Measurements from ENCODE around the gene PRKAR2A. TPM values are rescaled to one million over a fixed set of nuclear protein-coding genes. Genes with fewer than 3 reads are reported as not detected.

The PRKAR2A gene
- total and polyA plus RNA-seq, 10 of the 15 experiments (the other 5 are each of a cell fraction or from before 2014, with no cell fraction given): 9.8 to 46.2 (median 13.2) TPM

- TF ChIP-seq RFX5 (IDR thresholded peaks at IDR 0.05; ENCODE audit: low read depth, low read length): no peak
- no peak for TF ChIP-seq FOXM1 (IDR thresholded peaks at IDR 0.05; ENCODE audit: low read depth, low read length)
- TF ChIP-seq SMAD1 (IDR thresholded peaks at IDR 0.05; ENCODE audit: low read depth, partially characterized antibody): no peak
- no peak for TF ChIP-seq HCFC1 (IDR thresholded peaks at IDR 0.05; ENCODE audit: low read length)
- TF ChIP-seq, protein P1, sequence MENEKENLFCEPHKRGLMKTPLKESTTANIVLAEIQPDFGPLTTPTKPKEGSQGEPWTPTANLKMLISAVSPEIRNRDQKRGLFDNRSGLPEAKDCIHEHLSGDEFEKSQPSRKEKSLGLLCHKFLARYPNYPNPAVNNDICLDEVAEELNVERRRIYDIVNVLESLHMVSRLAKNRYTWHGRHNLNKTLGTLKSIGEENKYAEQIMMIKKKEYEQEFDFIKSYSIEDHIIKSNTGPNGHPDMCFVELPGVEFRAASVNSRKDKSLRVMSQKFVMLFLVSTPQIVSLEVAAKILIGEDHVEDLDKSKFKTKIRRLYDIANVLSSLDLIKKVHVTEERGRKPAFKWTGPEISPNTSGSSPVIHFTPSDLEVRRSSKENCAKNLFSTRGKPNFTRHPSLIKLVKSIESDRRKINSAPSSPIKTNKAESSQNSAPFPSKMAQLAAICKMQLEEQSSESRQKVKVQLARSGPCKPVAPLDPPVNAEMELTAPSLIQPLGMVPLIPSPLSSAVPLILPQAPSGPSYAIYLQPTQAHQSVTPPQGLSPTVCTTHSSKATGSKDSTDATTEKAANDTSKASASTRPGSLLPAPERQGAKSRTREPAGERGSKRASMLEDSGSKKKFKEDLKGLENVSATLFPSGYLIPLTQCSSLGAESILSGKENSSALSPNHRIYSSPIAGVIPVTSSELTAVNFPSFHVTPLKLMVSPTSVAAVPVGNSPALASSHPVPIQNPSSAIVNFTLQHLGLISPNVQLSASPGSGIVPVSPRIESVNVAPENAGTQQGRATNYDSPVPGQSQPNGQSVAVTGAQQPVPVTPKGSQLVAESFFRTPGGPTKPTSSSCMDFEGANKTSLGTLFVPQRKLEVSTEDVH (IDR thresholded peaks at IDR 0.05; ENCODE audit: low read depth, partially characterized antibody): no peak
- no peak for TF ChIP-seq RUNX3 (IDR thresholded peaks at IDR 0.05; ENCODE audit: low read length)
- TF ChIP-seq SPI1 (IDR thresholded peaks at IDR 0.05; ENCODE audit: borderline replicate concordance, insufficient read depth, low read depth, low read length): no peak
- no peak for TF ChIP-seq RB1 (IDR thresholded peaks at IDR 0.05; ENCODE audit: borderline replicate concordance)
- TF ChIP-seq SMC3 (IDR thresholded peaks at IDR 0.05; ENCODE audit: borderline replicate concordance, low read length): no peak
Measured at GRCh38 chr3:48891606-48892005, 43.9 kb upstream of the PRKAR2A start (continued).

DNA sequence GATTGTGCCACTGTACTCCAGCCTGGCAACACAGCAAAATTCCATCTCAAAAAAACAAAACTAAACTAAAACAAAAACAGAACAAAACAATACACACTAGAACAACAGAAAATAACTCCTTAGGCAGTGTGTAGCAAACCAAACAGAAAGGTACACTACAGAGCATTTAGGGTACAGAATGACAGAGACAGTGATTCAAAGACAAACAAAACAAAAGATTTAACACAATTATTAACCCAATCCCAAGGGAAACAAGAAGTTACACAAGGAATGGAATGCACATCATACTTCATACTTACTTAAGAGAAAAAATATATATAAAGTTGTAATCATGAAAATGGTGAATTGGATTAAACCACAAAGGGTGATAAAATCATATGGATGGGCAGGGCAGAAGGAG is 38.1 kb upstream of the PRKAR2A start:
- no peak for FAIRE-seq
- no peak overlapping the region for H3K4me3 ChIP-seq
- no peak overlapping the region for H3K4me2 ChIP-seq (ENCODE audit: control insufficient read depth, insufficient read depth)
- intact Hi-C loops (cut with micrococcal nuclease; ENCODE audit: unreplicated experiment) (no loop called here), in situ Hi-C loops (cut with MboI) (no loop called here)
- RAD21 ChIA-PET (ENCODE audit: unreplicated experiment): no interaction called here
- H3K27me3 ChIP-seq (replicated peaks in 1 of 2; ENCODE audit: control insufficient read depth in 2 of 2, insufficient read depth in 2 of 2, low read length in 1 of 2): no peaks in the 10 kb centered on the region
- H4K20me1 ChIP-seq (ENCODE audit: control insufficient read depth, insufficient read depth): no peaks in the 10 kb centered on the region
- no peak overlapping the region for H3K9ac ChIP-seq (ENCODE audit: control insufficient read depth, insufficient read depth, low read length)
- no peak overlapping the region for H3K27ac ChIP-seq (ENCODE audit: control insufficient read depth, insufficient read depth)
- POLR2A ChIA-PET: no interaction called here
- no peak for ATAC-seq
- no peaks in the 10 kb centered on the region for H3K79me2 ChIP-seq (ENCODE audit: control insufficient read depth, insufficient read depth, low read length)
- no peaks in the 10 kb centered on the region for H3K9me3 ChIP-seq (replicated peaks; ENCODE audit: control insufficient read depth, insufficient read depth, low read length)
- SMC1A ChIA-PET (ENCODE audit: uncharacterized antibody, unreplicated experiment): interaction anchor here (1.2 kb wide), 1 partner anchor 34 kb away, joined by 3 read pairs; no protein-coding TSS in a partner anchor
- H3K36me3 ChIP-seq (ENCODE audit: control insufficient read depth in 2 of 2, insufficient read depth in 2 of 2, low read length in 1 of 2): no peaks in the 10 kb centered on the region
- no peaks in the 10 kb centered on the region for H3K4me1 ChIP-seq (ENCODE audit: control insufficient read depth, insufficient read depth, low read length)
- DNase-seq (ENCODE audit: low read depth, low spot score): no peak
- H2AFZ ChIP-seq (ENCODE audit: control insufficient read depth, low read depth, low read length): no peak overlapping the region
- CTCF ChIA-PET: no interaction called here
- no TSS peak for BruUV-seq (replicated peaks)
- TF ChIP-seq NR2C2 (IDR thresholded peaks at IDR 0.05; ENCODE audit: borderline replicate concordance, control insufficient read depth, insufficient read length, low read depth) (no peak), ZNF217 (IDR thresholded peaks at IDR 0.05) (no peak), CBX3 (IDR thresholded peaks at IDR 0.05; ENCODE audit: borderline replicate concordance, low read depth) (no peak), JUND (IDR thresholded peaks at IDR 0.05; ENCODE audit: low read depth, low read length) (no peak), MLLT1 (IDR thresholded peaks at IDR 0.05) (no peak), NRF1 (conservative IDR thresholded peaks at IDR 0.05; ENCODE audit: low read depth, low read length) (no peak), RELB (IDR thresholded peaks at IDR 0.05; ENCODE audit: low read depth) (no peak)
- TF ChIP-seq, protein P2, sequence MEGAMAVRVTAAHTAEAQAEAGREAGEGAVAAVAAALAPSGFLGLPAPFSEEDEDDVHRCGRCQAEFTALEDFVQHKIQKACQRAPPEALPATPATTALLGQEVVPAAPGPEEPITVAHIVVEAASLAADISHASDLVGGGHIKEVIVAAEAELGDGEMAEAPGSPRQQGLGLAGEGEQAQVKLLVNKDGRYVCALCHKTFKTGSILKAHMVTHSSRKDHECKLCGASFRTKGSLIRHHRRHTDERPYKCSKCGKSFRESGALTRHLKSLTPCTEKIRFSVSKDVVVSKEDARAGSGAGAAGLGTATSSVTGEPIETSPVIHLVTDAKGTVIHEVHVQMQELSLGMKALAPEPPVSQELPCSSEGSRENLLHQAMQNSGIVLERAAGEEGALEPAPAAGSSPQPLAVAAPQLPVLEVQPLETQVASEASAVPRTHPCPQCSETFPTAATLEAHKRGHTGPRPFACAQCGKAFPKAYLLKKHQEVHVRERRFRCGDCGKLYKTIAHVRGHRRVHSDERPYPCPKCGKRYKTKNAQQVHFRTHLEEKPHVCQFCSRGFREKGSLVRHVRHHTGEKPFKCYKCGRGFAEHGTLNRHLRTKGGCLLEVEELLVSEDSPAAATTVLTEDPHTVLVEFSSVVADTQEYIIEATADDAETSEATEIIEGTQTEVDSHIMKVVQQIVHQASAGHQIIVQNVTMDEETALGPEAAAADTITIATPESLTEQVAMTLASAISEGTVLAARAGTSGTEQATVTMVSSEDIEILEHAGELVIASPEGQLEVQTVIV (IDR thresholded peaks at IDR 0.05; ENCODE audit: borderline replicate concordance, partially characterized antibody): no peak
